Suprapubic skin (tissue), 4 donors: Measurements from ENCODE around the gene ITPA. TPM values are rescaled to one million over a fixed set of nuclear protein-coding genes. Genes with fewer than 3 reads are reported as not detected.

Experiments used
- DNase-seq, 2 donors: peaks; one replicate each; pipeline ENCODE4 v3.0.0-alpha.2; 2019; ENCODE audit warnings: low spot score in 2 of 2
- H3K27ac ChIP-seq: fragments of 200-600 bp; sonication (generic); one replicate; pipeline ENCODE4 v1.5.1; 2019
- H3K27me3 ChIP-seq: fragments of 200-600 bp; sonication (generic); one replicate; pipeline ENCODE4 v1.5.1; 2019
- H3K36me3 ChIP-seq: fragments of 200-600 bp; sonication (generic); one replicate; pipeline ENCODE4 v1.5.1; 2019
- H3K4me1 ChIP-seq: fragments of 200-600 bp; sonication (generic); one replicate; pipeline ENCODE4 v1.5.1; 2019
- H3K4me3 ChIP-seq: fragments of 200-600 bp; sonication (generic); one replicate; pipeline ENCODE4 v1.5.1; 2019; ENCODE audit warnings: mild to moderate bottlenecking
- H3K9me3 ChIP-seq: fragments of 200-600 bp; sonication (generic); one replicate; pipeline ENCODE4 v1.5.1; 2019
- CTCF ChIP-seq, 2 donors: fragments of 200-600 bp in 1 of 2; fragments of 450-650 bp in 1 of 2; sonication (generic) in 1 of 2; IDR thresholded peaks; one replicate each; pipeline ENCODE4 v1.5.1; 2016 to 2019; ENCODE audit warnings: antibody characterized with exemption in 2 of 2, mild to moderate bottlenecking in 1 of 2, moderate library complexity in 1 of 2
- EP300 ChIP-seq: sonication (generic); formaldehyde crosslinking; IDR thresholded peaks from one replicate; pipeline ENCODE4 v1.6.1; 2017; ENCODE audit warnings: antibody characterized with exemption
- POLR2A ChIP-seq, 2 donors: fragments of 450-650 bp; IDR thresholded peaks; one replicate each; pipeline ENCODE4 v1.6.1; 2017; ENCODE audit warnings: antibody characterized with exemption in 2 of 2, mild to moderate bottlenecking in 2 of 2, moderate library complexity in 2 of 2
- POLR2AphosphoS5 ChIP-seq, 3 donors: sonication (generic); formaldehyde crosslinking; IDR thresholded peaks; one replicate each; pipeline ENCODE4 v1.6.1; 2017; ENCODE audit warnings: antibody characterized with exemption in 3 of 3
- WGBS: methylation state at CpG from one replicate; pipeline ENCODE4 v1.1.5; 2018; 5-methylcytosine and 5-hydroxymethylcytosine counted together
- total RNA-seq, 4 donors: library from RNA; depleted of rRNA; stranded (reverse); fragments of >200 nt; gene quantifications; one replicate each; pipeline ENCODE4 v1.1.0, GENCODE V29; 2016

The ITPA gene
- total RNA-seq, 4 donors from 2014 or later, result 40.5 to 72.4 (median 53.6) TPM

- no peak for DNase-seq
- TF ChIP-seq EP300 (no peak), POLR2A (IDR thresholded peaks at IDR 0.05) (no peak), CTCF (IDR thresholded peaks at IDR 0.05) (no peak), POLR2AphosphoS5 (IDR thresholded peaks at IDR 0.05) (no peak)
- no peaks in the 10 kb centered on the region for H3K4me1 ChIP-seq
- no peaks in the 10 kb centered on the region for H3K9me3 ChIP-seq
- H3K4me3 ChIP-seq, result no peak overlapping the region
- 88% methylated on average over 15 of the region's 15 CpGs for WGBS
- peaks cover 2% of the 10 kb centered on the region for H3K36me3 ChIP-seq
- H3K27me3 ChIP-seq, result peaks cover 3% of the 10 kb centered on the region
- H3K27ac ChIP-seq, result no peak overlapping the region
Measured at GRCh38 chr20:3231889-3232588, 22.7 kb downstream of the ITPA start.

GRCh38 chr20:3233131-3233990 is 24.1 kb downstream of the ITPA start:
- Histone ChIP-seq H3K27ac (no peak overlapping the region), H3K4me1 (peaks cover 9% of the 10 kb centered on the region), H3K4me3 (no peak overlapping the region), H3K9me3 (no peaks in the 10 kb centered on the region), H3K27me3 (peaks cover 14% of the 10 kb centered on the region), H3K36me3 (no peaks in the 10 kb centered on the region)
- 85% methylated on average over 31 of the region's 32 CpGs for WGBS
- DNase-seq, result no peak
- TF ChIP-seq POLR2AphosphoS5 (IDR thresholded peaks at IDR 0.05), result no peak
- TF ChIP-seq CTCF (IDR thresholded peaks at IDR 0.05), result no peak
- no peak for TF ChIP-seq POLR2A (IDR thresholded peaks at IDR 0.05)
- TF ChIP-seq EP300, result no peak

GRCh38 chr20:3233991-3234498 is 24.7 kb downstream of the ITPA start:
- H3K27me3 ChIP-seq, result peaks cover 21% of the 10 kb centered on the region
- peaks cover 16% of the 10 kb centered on the region for H3K4me1 ChIP-seq
- H3K36me3 ChIP-seq, result no peaks in the 10 kb centered on the region
- no peak overlapping the region for H3K4me3 ChIP-seq
- no peak for DNase-seq
- 94% methylated on average over 20 of the region's 25 CpGs for WGBS
- TF ChIP-seq POLR2A (IDR thresholded peaks at IDR 0.05), result no peak
- TF ChIP-seq CTCF (IDR thresholded peaks at IDR 0.05), result no peak
- no peak for TF ChIP-seq EP300
- no peak for TF ChIP-seq POLR2AphosphoS5 (IDR thresholded peaks at IDR 0.05)
- no peaks in the 10 kb centered on the region for H3K9me3 ChIP-seq
- no peak overlapping the region for H3K27ac ChIP-seq

- DNase-seq, result no peak
- Histone ChIP-seq H3K9me3 (no peaks in the 10 kb centered on the region), H3K27me3 (peaks cover 38% of the 10 kb centered on the region), H3K4me1 (peaks cover 31% of the 10 kb centered on the region), H3K4me3 (no peak overlapping the region), H3K36me3 (no peaks in the 10 kb centered on the region), H3K27ac (no peak overlapping the region)
- WGBS, result 36% methylated on average over 4 of the region's 4 CpGs
- TF ChIP-seq POLR2AphosphoS5 (IDR thresholded peaks at IDR 0.05), result no peak
- TF ChIP-seq POLR2A (IDR thresholded peaks at IDR 0.05), result no peak
- no peak for TF ChIP-seq CTCF (IDR thresholded peaks at IDR 0.05)
- TF ChIP-seq EP300, result no peak
Measured at GRCh38 chr20:3235666-3236324, 26.5 kb downstream of the ITPA start.
